CD14-positive monocyte (primary cell): ENCODE measurements around the gene BICD1. TPM values are rescaled to one million over a fixed set of nuclear protein-coding genes. Genes with fewer than 3 reads are reported as not detected.

Source experiments
- DNase-seq, 3 donors: peaks; one replicate each; pipeline ENCODE4 v3.0.0-alpha.2; 2011 to 2022
- H2AFZ ChIP-seq: 2 replicates; pipeline ENCODE4 v1.6.0; 2012; ENCODE audit warnings: mild to moderate bottlenecking, low read depth, low read length, inconsistent platforms; ENCODE audit not compliant: insufficient read depth, poor library complexity, severe bottlenecking
- H3K27ac ChIP-seq, 2 donors: 1 replicate in 1 of 2; 2 replicates in 1 of 2; pipeline ENCODE4 v1.5.1; 2012 to 2013; ENCODE audit warnings: low read length in 2 of 2, control low read depth in 1 of 2, inconsistent platforms in 1 of 2, low read depth in 1 of 2, mild to moderate bottlenecking in 1 of 2
- H3K27me3 ChIP-seq, 2 donors: one replicate each; pipeline versions ENCODE4 v1.6.0 to v1.6.1; 2011 to 2013; ENCODE audit warnings: low read length in 2 of 2; ENCODE audit not compliant: control insufficient read depth in 2 of 2, insufficient read depth in 2 of 2
- H3K36me3 ChIP-seq, 2 donors: replicated peaks in 1 of 2; 1 replicate in 1 of 2; 2 replicates in 1 of 2; pipeline versions ENCODE4 v1.5.1 to v1.6.1; 2012 to 2013; ENCODE audit warnings: low read length in 2 of 2, control low read depth in 1 of 2, inconsistent platforms in 1 of 2, mild to moderate bottlenecking in 1 of 2; ENCODE audit not compliant: insufficient read depth in 2 of 2, control insufficient read depth in 1 of 2
- H3K4me1 ChIP-seq, 2 donors: 1 replicate in 1 of 2; 2 replicates in 1 of 2; pipeline versions ENCODE4 v1.5.1 to v1.6.1; 2012 to 2013; ENCODE audit warnings: low read length in 2 of 2, control low read depth in 1 of 2, inconsistent platforms in 1 of 2, mild to moderate bottlenecking in 1 of 2, moderate library complexity in 1 of 2; ENCODE audit not compliant: insufficient read depth in 2 of 2, control insufficient read depth in 1 of 2
- H3K4me2 ChIP-seq: replicated peaks from 2 replicates; pipeline ENCODE3; 2012; ENCODE audit warnings: low read length, moderate library complexity, mild to moderate bottlenecking; ENCODE audit not compliant: poor library complexity, severe bottlenecking; ENCODE audit errors: extremely low read depth
- H3K4me3 ChIP-seq, 3 experiments: fragments of 200-600 bp in 1 of 3; sonication (generic) in 1 of 3; replicated peaks in 1 of 3; 1 replicate in 2 of 3; 2 replicates in 1 of 3; pipeline ENCODE4 v1.5.1; 2011 to 2013; ENCODE audit warnings: low read length in 3 of 3, mild to moderate bottlenecking in 3 of 3, control low read depth in 2 of 3, low read depth in 2 of 3, inconsistent platforms in 1 of 3, moderate library complexity in 1 of 3
- H3K79me2 ChIP-seq: 2 replicates; pipeline ENCODE4 v1.6.0; 2012; ENCODE audit warnings: mild to moderate bottlenecking, control low read depth, inconsistent platforms, low read length, moderate library complexity; ENCODE audit not compliant: insufficient read depth
- H3K9ac ChIP-seq: 2 replicates; pipeline ENCODE4 v1.6.0; 2017; ENCODE audit warnings: low read length, mild to moderate bottlenecking; ENCODE audit not compliant: insufficient read depth, poor library complexity, severe bottlenecking
- H3K9me3 ChIP-seq, 2 donors: replicated peaks in 1 of 2; 1 replicate in 1 of 2; 2 replicates in 1 of 2; pipeline versions ENCODE4 v1.5.1 to v1.6.1; 2012 to 2013; ENCODE audit warnings: low read length in 2 of 2, control low read depth in 1 of 2; ENCODE audit not compliant: control insufficient read depth in 1 of 2, insufficient read depth in 1 of 2
- H4K20me1 ChIP-seq: 2 replicates; pipeline ENCODE4 v1.6.0; 2012; ENCODE audit warnings: mild to moderate bottlenecking, low read length, control low read depth, moderate library complexity; ENCODE audit not compliant: insufficient read depth
- H3K27ac Mint-ChIP-seq, 7 donors: one replicate each; pipeline ENCODE4 v1.8.0; 2020; ENCODE audit warnings: mild to moderate bottlenecking in 7 of 7, mixed read lengths in 7 of 7, moderate library complexity in 6 of 7, inconsistent platforms in 2 of 7
- H3K27me3 Mint-ChIP-seq, 3 donors: one replicate each; pipeline ENCODE4 v1.8.0; 2021 to 2022; ENCODE audit warnings: low read depth in 3 of 3, mild to moderate bottlenecking in 3 of 3, mixed read lengths in 3 of 3, moderate library complexity in 3 of 3, inconsistent platforms in 1 of 3
- H3K36me3 Mint-ChIP-seq, 2 donors: one replicate each; pipeline ENCODE4 v1.8.0; 2020; ENCODE audit warnings: mixed read lengths in 2 of 2, inconsistent platforms in 1 of 2, mild to moderate bottlenecking in 1 of 2
- H3K4me1 Mint-ChIP-seq: one replicate; pipeline ENCODE4 v1.8.0; 2020; ENCODE audit warnings: mild to moderate bottlenecking, mixed read lengths
- H3K4me3 Mint-ChIP-seq, 2 donors: one replicate each; pipeline ENCODE4 v1.8.0; 2020; ENCODE audit warnings: mild to moderate bottlenecking in 2 of 2, mixed read lengths in 2 of 2, moderate library complexity in 1 of 2
- H3K9me3 Mint-ChIP-seq, 7 donors: one replicate each; pipeline ENCODE4 v1.8.0; 2020 to 2022; ENCODE audit warnings: mixed read lengths in 7 of 7, mild to moderate bottlenecking in 6 of 7, moderate library complexity in 6 of 7, inconsistent platforms in 2 of 7
- CTCF ChIP-seq: fragments of 200-600 bp; IDR thresholded peaks from one replicate; pipeline ENCODE4 v1.8.0; 2022; ENCODE audit warnings: antibody characterized with exemption, mild to moderate bottlenecking
- WGBS: methylation state at CpG from one replicate; pipeline ENCODE4 v1.1.5; 2013; ENCODE audit warnings: missing lambda C conversion rate; ENCODE audit not compliant: insufficient coverage; 5-methylcytosine and 5-hydroxymethylcytosine counted together
- intact Hi-C, 2 donors: fragments of 100-400 bp; cut with micrococcal nuclease; formaldehyde crosslinking; loops; one replicate each; pipeline versions ENCODE4 v1.15.0 to v1.15.1; 2023
- polyA plus RNA-seq, 3 donors: library from polyadenylated mRNA; depleted of rRNA in 1 of 3; unstranded in 2 of 3; stranded (reverse) in 1 of 3; fragments of 300-500 nt in 2 of 3; fragments of >200 nt in 1 of 3; fragmentation: Illumina TruSeq in 2 of 3; gene quantifications; 1 replicate in 2 of 3; 2 replicates in 1 of 3; pipeline ENCODE4 v1.2.3, GENCODE V29; 2012 to 2021

BICD1 gene
- polyA plus RNA-seq, 3 donors, result 0.55 to 2.1 (median 1.6) TPM

- Mint-ChIP-seq H3K4me1 (no peaks in the 10 kb centered on the region), H3K9me3 (peaks cover 0 to 8% (median 3%) of the 10 kb centered on the region in 7 donors), H3K4me3 (no peak overlapping the region), H3K36me3 (peaks cover 0 to 2% of the 10 kb centered on the region in 2 donors), H3K27ac (no peak overlapping the region), H3K27me3 (peaks cover 0 to 1% (median 0%) of the 10 kb centered on the region in 3 donors)
- Histone ChIP-seq H2AFZ (no peak overlapping the region), H4K20me1 (no peaks in the 10 kb centered on the region), H3K4me3 (no peak overlapping the region), H3K27me3 (no peaks in the 10 kb centered on the region), H3K36me3 (no peaks in the 10 kb centered on the region), H3K9me3 (peaks cover 5 to 10% of the 10 kb centered on the region in 2 donors), H3K9ac (no peak overlapping the region), H3K79me2 (no peaks in the 10 kb centered on the region), H3K4me1 (no peaks in the 10 kb centered on the region), H3K27ac (no peak overlapping the region), H3K4me2 (no peak overlapping the region)
- no peak for TF ChIP-seq CTCF
- 95% methylated on average over 5 of the region's 7 CpGs for WGBS
- intact Hi-C loops, result no loop called here
- no peak for DNase-seq
These were observed 64.6 kb downstream of the BICD1 start for GRCh38 chr12:32171211-32171610.

- H3K27me3 Mint-ChIP-seq, result no peaks in the 10 kb centered on the region
- intact Hi-C loops, result no loop called here
- no peaks in the 10 kb centered on the region for H3K79me2 ChIP-seq
These were observed 70.0 kb downstream of the BICD1 start for GRCh38 chr12:32176606-32177005.

More at GRCh38 chr12:32176606-32177005, 70.0 kb downstream of the BICD1 start:
- H3K9me3 ChIP-seq, result no peaks in the 10 kb centered on the region
- no peak overlapping the region for H3K9ac ChIP-seq
- peaks cover 0 to 2% of the 10 kb centered on the region in 2 donors for H3K36me3 Mint-ChIP-seq
- no peak overlapping the region for H2AFZ ChIP-seq
- H3K9me3 Mint-ChIP-seq, result no peaks in the 10 kb centered on the region
- H3K27ac ChIP-seq, result no peak overlapping the region
- TF ChIP-seq CTCF, result no peak
- H3K4me1 Mint-ChIP-seq, result no peaks in the 10 kb centered on the region
- no peaks in the 10 kb centered on the region for H3K36me3 ChIP-seq
- no CpG with 5 or more reads among the region's 2 CpGs for WGBS
- no peak overlapping the region for H3K4me3 ChIP-seq
- DNase-seq, result no peak
- H3K4me1 ChIP-seq, result no peaks in the 10 kb centered on the region
- H3K27ac Mint-ChIP-seq, result no peak overlapping the region
- no peaks in the 10 kb centered on the region for H4K20me1 ChIP-seq
- no peak overlapping the region for H3K4me3 Mint-ChIP-seq
- H3K4me2 ChIP-seq, result no peak overlapping the region
- no peaks in the 10 kb centered on the region for H3K27me3 ChIP-seq
